H1 (cell line): Measurements from ENCODE around the gene CROCC.

Experiments used
- CREB1 ChIP-seq: IDR thresholded peaks from 2 replicates; pipeline ENCODE4 v1.6.1; 2012; ENCODE audit warnings: inconsistent platforms
- EZH2 ChIP-seq: fragments of 200-600 bp; sonication (generic); IDR thresholded peaks from 2 replicates; pipeline ENCODE4 v1.7.1; 2012; ENCODE audit warnings: low read depth, mild to moderate bottlenecking, moderate library complexity, low read length, inconsistent platforms; ENCODE audit not compliant: severe bottlenecking
- GABPA ChIP-seq: IDR thresholded peaks from 2 replicates; pipeline ENCODE4 v1.6.1; 2011; ENCODE audit warnings: mild to moderate bottlenecking, low read length, moderate library complexity, borderline replicate concordance; ENCODE audit not compliant: insufficient read depth
- HDAC2 ChIP-seq, 2 experiments: fragments of 300-600 bp in 1 of 2; sonication (generic) in 1 of 2; IDR thresholded peaks; 2 replicates each; pipeline ENCODE4 v1.6.1; 2011 to 2012; ENCODE audit warnings: low read depth in 2 of 2, low read length in 2 of 2, mild to moderate bottlenecking in 2 of 2, moderate library complexity in 2 of 2, borderline replicate concordance in 1 of 2, inconsistent platforms in 1 of 2
- JUN ChIP-seq: IDR thresholded peaks from 2 replicates; pipeline ENCODE4 v1.6.1; 2011; ENCODE audit warnings: low read depth, mild to moderate bottlenecking, improper control_type of control experiment, low read length
- POLR2A ChIP-seq, 2 experiments: IDR thresholded peaks; 1 replicate in 1 of 2; 2 replicates in 1 of 2; pipeline ENCODE4 v1.6.1; 2011; ENCODE audit warnings: low read depth in 2 of 2, low read length in 2 of 2, mild to moderate bottlenecking in 2 of 2; ENCODE audit errors: control extremely low read depth in 1 of 2
- SIN3A ChIP-seq, 2 experiments: IDR thresholded peaks in 1 of 2; conservative IDR thresholded peaks in 1 of 2; 2 replicates each; pipeline ENCODE4 v1.6.1; 2011 to 2012; ENCODE audit warnings: low read length in 2 of 2, improper control_type of control experiment in 1 of 2, low read depth in 1 of 2, mild to moderate bottlenecking in 1 of 2
- TEAD4 ChIP-seq: IDR thresholded peaks from 2 replicates; pipeline ENCODE4 v1.6.1; 2012; ENCODE audit warnings: low read depth, low read length, inconsistent platforms, mixed read lengths
- TF ChIP-seq, protein P1 (sequence below): IDR thresholded peaks from 2 replicates; pipeline ENCODE4 v1.6.1; 2011; ENCODE audit warnings: low read depth, mild to moderate bottlenecking, low read length; ENCODE audit not compliant: insufficient read depth
- TF ChIP-seq, protein P2 (sequence below), 3 experiments: IDR thresholded peaks; 1 replicate in 2 of 3; 2 replicates in 1 of 3; pipeline versions ENCODE4 v1.5.1 to v1.6.1; 2011; ENCODE audit warnings: low read length in 3 of 3, mild to moderate bottlenecking in 3 of 3, inconsistent platforms in 2 of 3, low read depth in 1 of 3, moderate library complexity in 1 of 3; ENCODE audit not compliant: insufficient read depth in 1 of 3; ENCODE audit errors: control extremely low read depth in 1 of 3

DNA sequence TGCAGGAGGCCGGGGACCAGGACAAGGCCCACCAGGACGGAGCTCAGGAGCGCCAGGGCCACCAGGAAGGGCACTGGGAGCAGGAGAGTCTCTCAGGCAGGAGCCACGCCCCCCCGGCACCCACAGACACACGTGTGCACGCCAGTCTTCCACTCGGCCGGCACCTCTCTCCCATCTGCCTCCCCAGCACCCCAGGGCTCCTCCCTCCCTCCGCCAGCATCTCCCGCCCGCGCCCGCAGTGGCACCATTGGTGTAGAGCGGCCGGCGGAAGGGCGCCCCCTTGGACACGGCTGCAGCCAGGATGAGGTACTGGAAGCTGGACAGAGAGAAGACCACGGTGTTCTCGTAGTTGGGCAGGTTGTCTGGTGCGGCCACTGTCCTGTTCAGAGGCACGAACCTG, 64.8 kb downstream of the CROCC start:
- TF ChIP-seq EZH2: no peak
- TF ChIP-seq, protein P1, sequence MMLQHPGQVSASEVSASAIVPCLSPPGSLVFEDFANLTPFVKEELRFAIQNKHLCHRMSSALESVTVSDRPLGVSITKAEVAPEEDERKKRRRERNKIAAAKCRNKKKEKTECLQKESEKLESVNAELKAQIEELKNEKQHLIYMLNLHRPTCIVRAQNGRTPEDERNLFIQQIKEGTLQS: no peak
- no peak for TF ChIP-seq POLR2A (IDR thresholded peaks at IDR 0.05; ENCODE audit: control extremely low read depth in 1 of 2, low read depth in 2 of 2, low read length in 2 of 2)
- TF ChIP-seq, protein P2, sequence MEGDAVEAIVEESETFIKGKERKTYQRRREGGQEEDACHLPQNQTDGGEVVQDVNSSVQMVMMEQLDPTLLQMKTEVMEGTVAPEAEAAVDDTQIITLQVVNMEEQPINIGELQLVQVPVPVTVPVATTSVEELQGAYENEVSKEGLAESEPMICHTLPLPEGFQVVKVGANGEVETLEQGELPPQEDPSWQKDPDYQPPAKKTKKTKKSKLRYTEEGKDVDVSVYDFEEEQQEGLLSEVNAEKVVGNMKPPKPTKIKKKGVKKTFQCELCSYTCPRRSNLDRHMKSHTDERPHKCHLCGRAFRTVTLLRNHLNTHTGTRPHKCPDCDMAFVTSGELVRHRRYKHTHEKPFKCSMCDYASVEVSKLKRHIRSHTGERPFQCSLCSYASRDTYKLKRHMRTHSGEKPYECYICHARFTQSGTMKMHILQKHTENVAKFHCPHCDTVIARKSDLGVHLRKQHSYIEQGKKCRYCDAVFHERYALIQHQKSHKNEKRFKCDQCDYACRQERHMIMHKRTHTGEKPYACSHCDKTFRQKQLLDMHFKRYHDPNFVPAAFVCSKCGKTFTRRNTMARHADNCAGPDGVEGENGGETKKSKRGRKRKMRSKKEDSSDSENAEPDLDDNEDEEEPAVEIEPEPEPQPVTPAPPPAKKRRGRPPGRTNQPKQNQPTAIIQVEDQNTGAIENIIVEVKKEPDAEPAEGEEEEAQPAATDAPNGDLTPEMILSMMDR (IDR thresholded peaks at IDR 0.05; ENCODE audit: control extremely low read depth in 1 of 3, insufficient read depth in 1 of 3, low read depth in 1 of 3, low read length in 3 of 3): no peak
- no peak for TF ChIP-seq GABPA
- TF ChIP-seq TEAD4: no peak
- TF ChIP-seq HDAC2 (IDR thresholded peaks at IDR 0.05; ENCODE audit: borderline replicate concordance in 1 of 2, low read depth in 2 of 2, low read length in 2 of 2): no peak
- no peak for TF ChIP-seq SIN3A (conservative IDR thresholded peaks at IDR 0.05 in 1 of 2, IDR thresholded peaks at IDR 0.05 in 1 of 2; ENCODE audit: low read depth in 1 of 2, low read length in 2 of 2)
- TF ChIP-seq JUN: no peak
- TF ChIP-seq CREB1: no peak
